Ishikawa (cell line): ENCODE results near the gene ATG4A.

Experiments
- CEBPB ChIP-seq: IDR thresholded peaks from 2 replicates; pipeline ENCODE4 v1.6.1; 2012
- CREB1 ChIP-seq: IDR thresholded peaks from 2 replicates; pipeline ENCODE4 v1.6.1; 2012; ENCODE audit warnings: low read depth
- EGR1 ChIP-seq: IDR thresholded peaks from 2 replicates; pipeline ENCODE4 v1.6.1; 2012
- EP300 ChIP-seq: IDR thresholded peaks from 2 replicates; pipeline ENCODE4 v1.6.1; 2012; ENCODE audit warnings: borderline replicate concordance
- FOXM1 ChIP-seq: IDR thresholded peaks from 2 replicates; pipeline ENCODE4 v1.6.1; 2012; ENCODE audit warnings: low read depth, borderline replicate concordance
- MAX ChIP-seq: IDR thresholded peaks from 2 replicates; pipeline ENCODE4 v1.6.1; 2012
- NFIC ChIP-seq: IDR thresholded peaks from 2 replicates; pipeline ENCODE4 v1.6.1; 2012
- RAD21 ChIP-seq: IDR thresholded peaks from 2 replicates; pipeline ENCODE4 v1.6.1; 2012; ENCODE audit warnings: low read depth
- REST ChIP-seq: IDR thresholded peaks from 2 replicates; pipeline ENCODE4 v1.6.1; 2012; ENCODE audit warnings: low read depth, mild to moderate bottlenecking
- TAF1 ChIP-seq: IDR thresholded peaks from 2 replicates; pipeline ENCODE4 v1.6.1; 2012; ENCODE audit warnings: low read depth, mild to moderate bottlenecking
- TCF12 ChIP-seq: IDR thresholded peaks from 2 replicates; pipeline ENCODE4 v1.6.1; 2012; ENCODE audit warnings: low read depth
- TEAD4 ChIP-seq: IDR thresholded peaks from 2 replicates; pipeline ENCODE4 v1.6.1; 2012
- USF1 ChIP-seq: IDR thresholded peaks from 2 replicates; pipeline ENCODE4 v1.6.1; 2012
- YY1 ChIP-seq: IDR thresholded peaks from 2 replicates; pipeline ENCODE4 v1.6.1; 2012; ENCODE audit warnings: low read depth
- ZBTB7A ChIP-seq: IDR thresholded peaks from 2 replicates; pipeline ENCODE4 v1.6.1; 2012; ENCODE audit warnings: low read depth

The ATG4A gene

GRCh38 chrX:108126661-108127060 lies 35.1 kb downstream of the ATG4A start:
- no peak for TF ChIP-seq REST
- TF ChIP-seq YY1: no peak
- TF ChIP-seq FOXM1: no peak
- no peak for TF ChIP-seq USF1
- TF ChIP-seq TCF12: no peak
- no peak for TF ChIP-seq CREB1
- no peak for TF ChIP-seq ZBTB7A
- no peak for TF ChIP-seq EGR1
- TF ChIP-seq RAD21: no peak
- TF ChIP-seq MAX: no peak
- no peak for TF ChIP-seq TAF1
- no peak for TF ChIP-seq TEAD4
- TF ChIP-seq CEBPB: no peak
- TF ChIP-seq EP300: no peak
- TF ChIP-seq NFIC: no peak

- TF ChIP-seq YY1 (no peak), USF1 (no peak), MAX (no peak), CEBPB (no peak), CREB1 (no peak), EGR1 (no peak), ZBTB7A (no peak), TCF12 (no peak), EP300 (no peak), TEAD4 (no peak), NFIC (no peak), FOXM1 (no peak), REST (no peak), RAD21 (no peak), TAF1 (no peak)
These were observed 35.6 kb downstream of the ATG4A start for GRCh38 chrX:108127152-108127551.

GRCh38 chrX:108130889-108131288 lies 39.3 kb downstream of the ATG4A start:
- TF ChIP-seq REST (no peak), MAX (no peak), FOXM1 (no peak), CREB1 (no peak), EP300 (no peak)

- TF ChIP-seq CEBPB (no peak), NFIC (no peak), REST (no peak), TCF12 (no peak), FOXM1 (no peak), USF1 (no peak), ZBTB7A (no peak), YY1 (no peak)
These were observed 39.9 kb downstream of the ATG4A start for GRCh38 chrX:108131471-108131870.
